ENCODE data around the gene GJC2. TPM values are rescaled to one million over a fixed set of nuclear protein-coding genes. Genes with fewer than 3 reads are reported as not detected.

The GJC2 gene
- total RNA-seq, 1 donor from 2014 or later = 6.0 TPM

GRCh38 chr1:228175316-228176023 is 25.7 kb downstream of the GJC2 start:
- intact Hi-C loops (cut with DNase I) = no loop called here
- H3K4me3 ChIP-seq = no peak overlapping the region

GRCh38 chr1:228176024-228176395 is 26.3 kb downstream of the GJC2 start:
- intact Hi-C loops (cut with DNase I) = no loop called here
- H3K27me3 ChIP-seq (ENCODE audit: low read depth) = no peaks in the 10 kb centered on the region
- no peak for ATAC-seq
- H3K4me1 ChIP-seq = peaks cover 56% of the 10 kb centered on the region
- DNase-seq = no peak
- H3K4me3 ChIP-seq = no peak overlapping the region
- no peak for TF ChIP-seq CTCF (IDR thresholded peaks at IDR 0.05)
- no peaks in the 10 kb centered on the region for H3K9me3 ChIP-seq
- H3K27ac ChIP-seq = peak overlapping the region; percentile 75
- H3K36me3 ChIP-seq = peaks cover 15% of the 10 kb centered on the region

More at GRCh38 chr1:228175316-228176023, 25.7 kb downstream of the GJC2 start:
- no peak for TF ChIP-seq CTCF (IDR thresholded peaks at IDR 0.05)
- Histone ChIP-seq H3K9me3 (no peaks in the 10 kb centered on the region), H3K27me3 (ENCODE audit: low read depth) (no peaks in the 10 kb centered on the region), H3K4me1 (peaks cover 51% of the 10 kb centered on the region), H3K27ac (peak overlapping the region; percentile 75), H3K36me3 (peaks cover 15% of the 10 kb centered on the region)
- no peak for DNase-seq
- no peak for ATAC-seq

GRCh38 chr1:228176461-228177182 is 26.9 kb downstream of the GJC2 start:
- intact Hi-C loops (cut with DNase I) = no loop called here
- peaks cover 58% of the 10 kb centered on the region for H3K4me1 ChIP-seq
- no peak for TF ChIP-seq CTCF (IDR thresholded peaks at IDR 0.05)
- DNase-seq (peak; percentile 46), ATAC-seq (peak in 1 of 2 donors; percentile 5)
- H3K4me3 ChIP-seq = no peak overlapping the region
- peaks cover 15% of the 10 kb centered on the region for H3K36me3 ChIP-seq
- H3K27me3 ChIP-seq (ENCODE audit: low read depth) = no peaks in the 10 kb centered on the region
- H3K27ac ChIP-seq = peak overlapping the region; percentile 75
- no peaks in the 10 kb centered on the region for H3K9me3 ChIP-seq

GRCh38 chr1:228177183-228177475 is 27.4 kb downstream of the GJC2 start:
- Histone ChIP-seq H3K36me3 (peaks cover 15% of the 10 kb centered on the region), H3K4me3 (no peak overlapping the region), H3K27ac (peak overlapping the region; percentile 75), H3K9me3 (no peaks in the 10 kb centered on the region), H3K27me3 (ENCODE audit: low read depth) (no peaks in the 10 kb centered on the region), H3K4me1 (peaks cover 58% of the 10 kb centered on the region)
- no peak for DNase-seq
- no peak for TF ChIP-seq CTCF (IDR thresholded peaks at IDR 0.05)
- no peak for ATAC-seq
- intact Hi-C loops (cut with DNase I) = no loop called here

GRCh38 chr1:228177721-228178710 is 28.3 kb downstream of the GJC2 start:
- peak overlapping the region; percentile 75 for H3K27ac ChIP-seq
- TF ChIP-seq CTCF (IDR thresholded peaks at IDR 0.05) = no peak
- DNase-seq = no peak

More at GRCh38 chr1:228177721-228178710, 28.3 kb downstream of the GJC2 start:
- ATAC-seq = no peak
- intact Hi-C loops (cut with DNase I) = no loop called here
- Histone ChIP-seq H3K4me1 (peaks cover 58% of the 10 kb centered on the region), H3K27me3 (ENCODE audit: low read depth) (no peaks in the 10 kb centered on the region), H3K36me3 (peaks cover 15% of the 10 kb centered on the region), H3K4me3 (peak overlapping the region; percentile 10), H3K9me3 (no peaks in the 10 kb centered on the region)

All from lower lobe of right lung (tissue), 2 donors.